Mesendoderm (in vitro differentiated cells): ENCODE data around the gene GPX7.
A peak's percentile ranks its signal among the peaks of the same experiment; 100 is the strongest.

Experiments used
- DNase-seq: peaks from one replicate; pipeline ENCODE4 v3.0.0; 2013
- H2AK5ac ChIP-seq: 2 replicates; pipeline ENCODE4 v1.6.1; 2013; ENCODE audit warnings: low read length, inconsistent platforms
- H2BK120ac ChIP-seq: 2 replicates; pipeline ENCODE4 v1.6.1; 2013; ENCODE audit warnings: low read depth, mild to moderate bottlenecking, low read length, moderate library complexity, mixed read lengths
- H2BK15ac ChIP-seq: replicated peaks from 2 replicates; pipeline ENCODE4 v1.6.1; 2013; ENCODE audit warnings: low read depth, mild to moderate bottlenecking, moderate library complexity
- H2BK5ac ChIP-seq: 2 replicates; pipeline ENCODE4 v1.6.1; 2013; ENCODE audit warnings: low read length, inconsistent platforms
- H3K18ac ChIP-seq: 2 replicates; pipeline ENCODE4 v1.6.1; 2013; ENCODE audit warnings: mild to moderate bottlenecking, low read length, mixed read lengths
- H3K23ac ChIP-seq: one replicate; pipeline ENCODE4 v1.6.1; 2013; ENCODE audit warnings: low read length
- H3K27ac ChIP-seq: 2 replicates; pipeline ENCODE4 v1.5.1; 2013; ENCODE audit warnings: low read depth, mild to moderate bottlenecking, inconsistent platforms, low read length, moderate library complexity
- H3K27me3 ChIP-seq: 2 replicates; pipeline ENCODE4 v1.6.1; 2013; ENCODE audit warnings: low read length, control low read depth, mild to moderate bottlenecking, inconsistent platforms; ENCODE audit not compliant: insufficient read depth, poor library complexity
- H3K36me3 ChIP-seq: 2 replicates; pipeline ENCODE4 v1.6.1; 2013; ENCODE audit warnings: low read length, inconsistent platforms; ENCODE audit not compliant: control insufficient read depth, insufficient read depth
- H3K4ac ChIP-seq: one replicate; pipeline ENCODE4 v1.6.1; 2013; ENCODE audit warnings: low read depth, mild to moderate bottlenecking, low read length, moderate library complexity
- H3K4me1 ChIP-seq: 2 replicates; pipeline ENCODE4 v1.6.1; 2013; ENCODE audit warnings: low read depth, low read length, inconsistent platforms; ENCODE audit not compliant: control insufficient read depth
- H3K4me2 ChIP-seq: 2 replicates; pipeline ENCODE4 v1.6.1; 2013; ENCODE audit warnings: low read length
- H3K4me3 ChIP-seq: 2 replicates; pipeline ENCODE4 v1.5.1; 2013; ENCODE audit warnings: mild to moderate bottlenecking, low read length
- H3K56ac ChIP-seq: one replicate; pipeline ENCODE4 v1.6.1; 2013; ENCODE audit warnings: low read length
- H3K79me1 ChIP-seq: 2 replicates; pipeline ENCODE4 v1.6.1; 2013; ENCODE audit warnings: low read length, inconsistent platforms
- H3K79me2 ChIP-seq: 2 replicates; pipeline ENCODE4 v1.6.1; 2013; ENCODE audit warnings: mild to moderate bottlenecking, low read length; ENCODE audit not compliant: control insufficient read depth, insufficient read depth
- H3K9ac ChIP-seq: 2 replicates; pipeline ENCODE4 v1.6.1; 2013; ENCODE audit warnings: low read length, inconsistent platforms
- H4K5ac ChIP-seq: one replicate; pipeline ENCODE4 v1.6.1; 2013; ENCODE audit warnings: low read length
- H4K8ac ChIP-seq: one replicate; pipeline ENCODE4 v1.6.1; 2013; ENCODE audit warnings: low read depth, mild to moderate bottlenecking, control low read depth, low read length, moderate library complexity
- WGBS: extraction: QIAGEN DNeasy Blood & Tissue Kit; methylation state at CpG from one replicate; pipeline ENCODE4 v1.1.7; 2013; ENCODE audit warnings: low lambda C conversion rate, missing lambda C conversion rate; ENCODE audit not compliant: insufficient coverage; ENCODE audit errors: extremely low coverage; 5-methylcytosine and 5-hydroxymethylcytosine counted together

GPX7 gene

DNA sequence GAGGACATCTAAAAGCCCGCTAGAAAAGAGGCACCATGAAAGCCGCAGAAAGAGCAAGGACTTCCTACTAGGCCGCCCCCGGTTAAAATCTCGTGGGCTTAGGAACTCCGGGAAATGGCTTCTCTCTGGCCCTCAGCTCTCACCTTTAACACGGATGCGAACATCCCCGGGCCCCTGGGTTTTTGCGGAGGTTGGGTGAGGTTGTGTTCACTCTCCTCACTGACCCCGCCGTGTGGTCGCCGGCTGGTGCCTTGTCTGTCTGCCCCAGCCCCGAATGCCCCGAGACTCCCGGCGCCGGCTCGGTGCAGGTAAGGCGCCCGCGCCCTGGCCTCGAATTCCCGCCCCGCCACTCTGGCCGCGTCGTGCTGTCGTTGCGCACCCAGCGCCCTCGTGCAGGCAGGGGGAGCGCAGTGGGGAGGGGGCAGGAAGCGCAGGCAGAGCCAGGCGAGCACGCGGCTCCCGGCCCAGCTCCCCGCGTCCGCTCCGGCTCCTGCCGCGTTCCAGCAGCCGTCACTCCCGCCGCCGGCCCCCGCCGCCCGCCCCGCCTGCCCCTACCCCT lies 30.6 kb downstream of the GPX7 start, which contains the start of gene SHISAL2A:
Gene SHISAL2A (plus strand): TSS at position 437 of the 559 bp plus-strand sequence. CDS start 326 bp downstream, outside the sequence.
- Histone ChIP-seq H2AK5ac (peak within 1 kb of the TSS; percentile 86), H3K4me3 (peak within 1 kb of the TSS; percentile 15), H3K4me2 (peak within 1 kb of the TSS; percentile 25), H4K5ac (peak within 1 kb of the TSS; percentile 68), H2BK120ac (peak within 1 kb of the TSS; percentile 17), H3K4me1 (peaks cover 19% of the 10 kb centered on the region), H3K79me2 (no peaks in the 10 kb centered on the region), H2BK5ac (peak within 1 kb of the TSS; percentile 79), H2BK15ac (no peak within 1 kb of the TSS), H3K23ac (peak within 1 kb of the TSS; percentile 16), H3K36me3 (no peaks in the 10 kb centered on the region), H4K8ac (no peak within 1 kb of the TSS), H3K56ac (peak within 1 kb of the TSS; percentile 91), H3K9ac (peak within 1 kb of the TSS; percentile 71), H3K18ac (peak within 1 kb of the TSS; percentile 77), H3K4ac (peak within 1 kb of the TSS; percentile 26), H3K27ac (no peak within 1 kb of the TSS), H3K79me1 (no peaks in the 10 kb centered on the region), H3K27me3 (peaks cover 10% of the 10 kb centered on the region)
- no CpG with 5 or more reads among the region's 53 CpGs for WGBS
- peak; percentile 74 for DNase-seq

DNA sequence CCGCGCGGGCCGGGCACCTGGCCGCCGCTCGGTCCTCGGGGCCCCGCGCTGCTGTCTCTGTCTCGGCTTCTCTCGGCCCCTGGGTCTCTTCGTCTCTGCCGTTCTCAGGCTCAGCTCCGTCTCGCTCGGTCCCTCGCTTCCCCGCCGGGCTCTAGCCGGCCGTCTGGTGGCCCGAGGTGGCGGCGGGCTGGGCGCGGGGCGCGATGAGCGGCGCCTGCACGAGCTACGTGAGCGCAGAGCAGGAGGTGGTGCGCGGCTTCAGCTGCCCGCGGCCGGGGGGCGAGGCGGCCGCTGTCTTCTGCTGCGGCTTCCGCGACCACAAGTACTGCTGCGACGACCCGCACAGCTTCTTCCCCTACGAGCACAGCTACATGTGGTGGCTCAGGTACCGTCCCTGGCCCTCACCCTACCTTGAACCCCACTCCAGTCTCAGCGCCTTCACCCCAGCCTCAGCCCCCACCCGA lies 31.2 kb downstream of the GPX7 start:
- WGBS, result no CpG with 5 or more reads among the region's 52 CpGs
- H3K4me3 ChIP-seq, result peak overlapping the region; percentile 15

DNA sequence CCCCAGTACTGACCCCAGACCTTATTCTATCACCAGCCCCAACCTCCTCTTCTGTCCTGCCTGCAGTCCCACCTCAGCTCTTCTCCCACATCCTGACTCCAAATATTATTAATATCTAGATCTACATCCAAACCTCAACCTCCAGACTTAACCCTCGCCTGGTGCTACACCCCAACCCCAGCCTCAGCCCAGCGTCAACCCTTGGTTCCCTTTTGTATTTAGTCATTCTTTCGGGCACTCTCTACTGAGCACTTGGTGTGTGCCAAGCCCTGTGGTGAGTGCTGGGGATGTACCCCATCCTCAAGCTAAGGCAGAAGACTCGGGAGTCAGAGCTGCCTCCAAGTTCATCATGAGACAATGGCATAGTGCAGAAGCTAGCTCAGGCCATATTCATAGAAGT lies 31.9 kb downstream of the GPX7 start:
- Histone ChIP-seq H3K18ac (no peak overlapping the region), H3K79me1 (no peaks in the 10 kb centered on the region), H3K4me2 (no peak overlapping the region), H3K4me3 (no peak overlapping the region), H3K79me2 (no peaks in the 10 kb centered on the region), H2AK5ac (peak overlapping the region; percentile 77), H3K27me3 (peaks cover 10% of the 10 kb centered on the region), H2BK120ac (no peak overlapping the region), H3K23ac (no peak overlapping the region), H3K36me3 (no peaks in the 10 kb centered on the region), H3K56ac (peak overlapping the region; percentile 91), H2BK5ac (peak overlapping the region; percentile 43), H3K9ac (peak overlapping the region; percentile 4), H3K4ac (no peak overlapping the region), H2BK15ac (no peak overlapping the region), H3K27ac (no peak overlapping the region), H3K4me1 (peaks cover 22% of the 10 kb centered on the region), H4K5ac (peak overlapping the region; percentile 21), H4K8ac (no peak overlapping the region)
- no peak for DNase-seq
- WGBS, result no CpG with 5 or more reads among the region's 4 CpGs

More for the DNA sequence above, 31.2 kb downstream of the GPX7 start:
- Histone ChIP-seq H3K79me2 (no peaks in the 10 kb centered on the region), H3K27me3 (peaks cover 10% of the 10 kb centered on the region), H3K79me1 (no peaks in the 10 kb centered on the region), H3K9ac (peak overlapping the region; percentile 68), H2BK5ac (peak overlapping the region; percentile 79), H3K27ac (no peak overlapping the region), H3K23ac (no peak overlapping the region), H3K18ac (peak overlapping the region; percentile 77), H4K5ac (no peak overlapping the region), H3K56ac (peak overlapping the region; percentile 91), H3K36me3 (no peaks in the 10 kb centered on the region), H3K4me1 (peaks cover 22% of the 10 kb centered on the region), H3K4ac (peak overlapping the region; percentile 21), H3K4me2 (peak overlapping the region; percentile 25), H2AK5ac (peak overlapping the region; percentile 86), H2BK120ac (peak overlapping the region; percentile 5), H2BK15ac (no peak overlapping the region), H4K8ac (no peak overlapping the region)
- peak; percentile 61 for DNase-seq

DNA sequence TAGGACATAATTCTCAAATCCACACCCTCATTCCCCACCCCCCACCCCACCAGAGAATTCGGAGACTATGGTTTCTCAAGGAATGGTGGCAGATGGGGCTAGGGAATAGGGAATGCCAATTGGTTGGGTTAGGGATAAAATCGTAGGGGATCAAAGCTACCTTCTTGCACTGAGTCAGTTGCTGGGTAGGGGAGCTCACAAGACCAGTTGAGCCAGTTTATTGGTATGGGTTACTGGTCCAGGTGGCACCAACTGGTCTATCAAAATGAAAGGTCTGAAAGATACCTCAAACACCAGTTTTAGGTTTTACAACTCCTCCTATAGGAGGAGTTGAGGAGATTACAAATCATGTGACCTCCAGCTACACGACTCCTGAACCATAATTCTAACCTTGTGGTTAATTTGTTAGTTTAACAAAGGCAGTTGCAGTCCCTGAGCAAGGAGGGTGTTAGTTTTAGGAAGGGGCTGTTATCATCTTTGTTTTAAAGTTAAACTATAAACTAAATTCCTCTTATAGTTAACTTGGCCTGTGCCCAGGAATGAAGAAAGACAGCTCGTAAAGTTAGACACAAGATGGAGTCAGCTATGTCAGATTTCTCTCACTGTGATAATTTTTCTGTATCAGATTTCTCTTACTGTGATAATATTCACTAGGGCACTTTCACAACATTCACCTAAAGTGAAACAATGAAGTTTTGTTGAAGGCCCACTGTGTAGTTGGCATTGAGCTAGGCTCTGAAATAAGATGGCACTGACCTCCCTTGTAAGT lies 33.3 kb downstream of the GPX7 start:
- Histone ChIP-seq H3K27ac (peak overlapping the region; percentile 58), H4K5ac (no peak overlapping the region), H3K79me2 (no peaks in the 10 kb centered on the region), H2BK5ac (peak overlapping the region; percentile 48), H2BK120ac (no peak overlapping the region), H3K9ac (no peak overlapping the region), H3K4me2 (no peak overlapping the region), H3K4ac (no peak overlapping the region), H3K36me3 (no peaks in the 10 kb centered on the region), H3K4me1 (peaks cover 22% of the 10 kb centered on the region), H2AK5ac (no peak overlapping the region), H3K4me3 (no peak overlapping the region), H3K27me3 (peaks cover 10% of the 10 kb centered on the region), H3K79me1 (no peaks in the 10 kb centered on the region), H2BK15ac (no peak overlapping the region), H3K56ac (peak overlapping the region; percentile 29), H4K8ac (no peak overlapping the region), H3K18ac (no peak overlapping the region), H3K23ac (no peak overlapping the region)
- DNase-seq, result peak; percentile 60
- no CpG with 5 or more reads among the region's 4 CpGs for WGBS

DNA sequence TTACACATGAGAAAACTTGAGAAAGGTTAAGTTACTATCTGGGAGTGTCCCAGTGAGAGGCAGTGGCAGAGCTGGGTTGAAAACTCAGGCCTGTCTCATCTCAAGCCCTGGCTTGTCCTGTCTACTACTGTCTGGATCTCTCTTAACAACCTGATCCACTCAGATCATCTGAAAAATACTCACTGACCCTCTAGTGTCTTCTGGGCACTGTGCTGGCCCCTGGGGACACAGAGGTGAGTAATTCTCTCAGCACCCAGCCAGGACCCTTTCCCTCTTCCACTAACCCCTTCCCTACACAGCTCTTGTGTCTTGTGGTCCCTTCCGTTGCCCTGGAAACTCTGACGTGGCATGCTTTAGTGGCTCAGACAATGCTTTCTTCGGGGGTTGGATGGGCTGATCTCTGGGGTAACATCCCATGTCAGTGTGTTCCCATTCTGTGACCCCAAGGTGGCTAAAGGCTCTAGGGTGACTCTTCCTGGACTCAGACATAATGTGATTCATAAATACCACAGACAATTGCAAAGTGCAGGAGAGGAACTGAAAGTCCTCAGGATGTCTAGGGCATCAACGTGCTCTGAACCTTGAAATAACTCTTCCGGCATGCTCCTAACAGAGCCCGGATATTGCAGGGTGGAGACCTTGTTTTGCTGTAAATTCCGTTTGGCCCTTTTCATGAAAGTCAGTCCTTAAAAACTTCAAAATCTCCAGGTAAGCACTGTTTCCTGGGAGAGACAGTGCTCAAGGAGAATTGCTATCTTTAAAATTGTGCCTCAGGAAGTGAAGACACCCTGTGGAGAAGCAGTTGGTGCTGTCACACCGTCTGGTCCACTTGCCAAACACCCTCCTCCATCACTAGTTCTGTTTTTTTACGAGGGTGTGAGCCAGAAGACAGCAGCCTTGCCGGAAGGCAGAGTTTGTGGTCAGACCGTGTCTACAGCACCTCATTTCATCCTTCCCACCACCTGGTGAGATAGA lies 34.8 kb downstream of the GPX7 start:
- peak overlapping the region; percentile 10 for H3K23ac ChIP-seq
- H3K9ac ChIP-seq, result peak overlapping the region; percentile 37
- H3K4ac ChIP-seq, result peak overlapping the region; percentile 87
- H3K36me3 ChIP-seq, result no peaks in the 10 kb centered on the region
- no peak overlapping the region for H3K4me2 ChIP-seq
- no peak overlapping the region for H2BK15ac ChIP-seq
- H3K4me3 ChIP-seq, result no peak overlapping the region
- peak overlapping the region; percentile 13 for H2AK5ac ChIP-seq
- H4K5ac ChIP-seq, result peak overlapping the region; percentile 97
- H3K27me3 ChIP-seq, result peaks cover 10% of the 10 kb centered on the region
- H3K18ac ChIP-seq, result peak overlapping the region; percentile 78
- peak overlapping the region; percentile 92 for H2BK120ac ChIP-seq
- peak overlapping the region; percentile 79 for H3K56ac ChIP-seq
- no peaks in the 10 kb centered on the region for H3K79me1 ChIP-seq
- peaks cover 22% of the 10 kb centered on the region for H3K4me1 ChIP-seq
- no peak overlapping the region for H4K8ac ChIP-seq
- H3K79me2 ChIP-seq, result no peaks in the 10 kb centered on the region
- DNase-seq, result peak; percentile 90
- H3K27ac ChIP-seq, result peak overlapping the region; percentile 73
- H2BK5ac ChIP-seq, result peak overlapping the region; percentile 85
- WGBS, result no CpG with 5 or more reads among the region's 11 CpGs
